ENCODE measurements around the gene ADAMTS9.
A peak's percentile ranks its signal among the peaks of the same experiment; 100 is the strongest.

The ADAMTS9 gene

DNA sequence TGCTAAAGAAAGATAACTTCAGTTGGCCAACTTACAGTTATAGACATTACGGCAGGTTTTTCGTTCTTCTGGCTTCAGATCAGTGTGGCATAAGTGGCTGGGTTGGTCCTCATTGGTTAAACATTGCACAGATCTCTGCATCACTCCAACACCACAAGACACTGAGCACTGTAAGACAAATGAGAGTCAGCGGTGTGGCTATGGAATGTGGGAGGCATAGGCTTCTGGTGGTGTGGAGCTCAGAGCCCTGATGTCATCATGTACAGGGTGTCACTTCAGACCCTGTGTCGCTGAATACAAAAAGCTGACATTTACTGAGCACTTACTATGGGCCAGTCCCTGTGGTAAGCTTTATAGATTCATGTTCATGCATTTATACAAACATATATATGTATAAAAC is 146.0 kb downstream of the ADAMTS9 start:
- no peak for DNase-seq (ENCODE audit: low read depth)
- H3K4me3 ChIP-seq (ENCODE audit: low read depth, low read length) = no peak overlapping the region
- TF ChIP-seq, protein P1, sequence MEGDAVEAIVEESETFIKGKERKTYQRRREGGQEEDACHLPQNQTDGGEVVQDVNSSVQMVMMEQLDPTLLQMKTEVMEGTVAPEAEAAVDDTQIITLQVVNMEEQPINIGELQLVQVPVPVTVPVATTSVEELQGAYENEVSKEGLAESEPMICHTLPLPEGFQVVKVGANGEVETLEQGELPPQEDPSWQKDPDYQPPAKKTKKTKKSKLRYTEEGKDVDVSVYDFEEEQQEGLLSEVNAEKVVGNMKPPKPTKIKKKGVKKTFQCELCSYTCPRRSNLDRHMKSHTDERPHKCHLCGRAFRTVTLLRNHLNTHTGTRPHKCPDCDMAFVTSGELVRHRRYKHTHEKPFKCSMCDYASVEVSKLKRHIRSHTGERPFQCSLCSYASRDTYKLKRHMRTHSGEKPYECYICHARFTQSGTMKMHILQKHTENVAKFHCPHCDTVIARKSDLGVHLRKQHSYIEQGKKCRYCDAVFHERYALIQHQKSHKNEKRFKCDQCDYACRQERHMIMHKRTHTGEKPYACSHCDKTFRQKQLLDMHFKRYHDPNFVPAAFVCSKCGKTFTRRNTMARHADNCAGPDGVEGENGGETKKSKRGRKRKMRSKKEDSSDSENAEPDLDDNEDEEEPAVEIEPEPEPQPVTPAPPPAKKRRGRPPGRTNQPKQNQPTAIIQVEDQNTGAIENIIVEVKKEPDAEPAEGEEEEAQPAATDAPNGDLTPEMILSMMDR (IDR thresholded peaks at IDR 0.05; ENCODE audit: low read depth, low read length) = no peak
- TF ChIP-seq, protein P2, sequence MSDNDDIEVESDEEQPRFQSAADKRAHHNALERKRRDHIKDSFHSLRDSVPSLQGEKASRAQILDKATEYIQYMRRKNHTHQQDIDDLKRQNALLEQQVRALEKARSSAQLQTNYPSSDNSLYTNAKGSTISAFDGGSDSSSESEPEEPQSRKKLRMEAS (IDR thresholded peaks at IDR 0.05; ENCODE audit: low read depth, low read length) = no peak
- no peak for TF ChIP-seq POLR2A (IDR thresholded peaks at IDR 0.05; ENCODE audit: extremely low read depth, insufficient read length)
- no peak for TF ChIP-seq MYC (IDR thresholded peaks at IDR 0.05; ENCODE audit: low read depth, low read length)

DNA sequence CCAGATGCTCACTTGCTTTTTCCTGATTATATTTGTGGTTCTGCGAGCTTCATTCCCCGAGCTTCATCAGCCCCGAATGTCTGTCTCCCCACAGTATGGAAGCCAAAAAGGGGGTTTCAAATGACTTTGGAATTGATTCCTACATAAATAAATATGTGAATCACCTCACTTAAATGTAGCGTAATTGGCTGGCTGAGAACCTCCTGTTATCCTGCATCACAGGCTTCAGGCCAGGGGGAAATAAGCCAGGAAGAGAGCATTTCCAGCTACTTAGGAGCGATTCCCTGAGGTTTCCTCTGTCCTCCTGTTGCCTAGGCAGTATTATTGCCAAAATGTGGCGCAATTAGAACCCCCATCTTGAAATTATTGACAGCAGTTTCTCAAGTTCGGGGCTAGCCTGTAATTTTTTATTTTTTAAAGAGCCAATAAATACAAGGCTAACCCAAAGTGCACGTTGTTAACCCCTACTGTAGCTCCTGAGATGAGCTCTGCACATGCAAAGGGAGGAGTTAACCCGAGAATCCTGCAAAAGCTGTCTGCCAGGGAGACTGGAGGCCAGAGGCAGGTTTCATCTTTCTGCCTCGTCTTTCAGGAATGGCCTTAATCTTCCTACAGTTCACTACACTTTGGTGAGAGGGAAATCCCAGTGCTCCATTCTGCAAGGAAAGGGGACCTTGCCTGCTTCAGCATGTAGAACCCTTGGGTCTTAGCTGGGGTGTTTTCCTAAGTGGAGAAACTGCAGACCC is 148.2 kb downstream of the ADAMTS9 start:
- no peak overlapping the region for H3K4me3 ChIP-seq (ENCODE audit: low read depth, low read length)
- TF ChIP-seq POLR2A (IDR thresholded peaks at IDR 0.05; ENCODE audit: extremely low read depth, insufficient read length) = no peak
- TF ChIP-seq, protein P1 (IDR thresholded peaks at IDR 0.05; ENCODE audit: low read depth, low read length) = no peak
- no peak for TF ChIP-seq MYC (IDR thresholded peaks at IDR 0.05; ENCODE audit: low read depth, low read length)
- TF ChIP-seq, protein P2 (IDR thresholded peaks at IDR 0.05; ENCODE audit: low read depth, low read length) = no peak
- DNase-seq (ENCODE audit: low read depth) = no peak

DNA sequence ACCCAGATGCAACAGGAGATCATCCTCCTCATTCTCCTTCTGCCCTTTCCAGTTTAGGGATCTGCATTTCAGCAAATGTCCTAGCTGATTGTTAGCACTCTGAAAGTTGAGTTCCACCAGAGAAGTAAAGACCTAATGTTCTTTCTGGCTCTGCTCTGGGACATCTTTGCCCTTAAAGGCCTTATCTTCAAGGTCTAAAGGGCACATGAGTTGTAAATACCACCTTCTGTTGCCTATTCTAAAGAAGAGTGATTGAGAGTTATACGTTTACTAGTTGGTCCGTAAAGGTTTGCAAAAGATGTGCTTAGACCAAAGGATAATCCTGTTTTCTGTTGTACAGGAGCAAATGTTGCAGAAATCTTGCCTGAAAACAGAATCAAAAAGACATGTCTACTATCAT is 151.6 kb downstream of the ADAMTS9 start:
- H3K4me3 ChIP-seq (ENCODE audit: low read depth, low read length) = no peak overlapping the region
- TF ChIP-seq POLR2A (IDR thresholded peaks at IDR 0.05; ENCODE audit: extremely low read depth, insufficient read length) = no peak
- TF ChIP-seq, protein P1 (IDR thresholded peaks at IDR 0.05; ENCODE audit: low read depth, low read length) = no peak
- TF ChIP-seq, protein P2 (IDR thresholded peaks at IDR 0.05; ENCODE audit: low read depth, low read length) = no peak
- no peak for TF ChIP-seq MYC (IDR thresholded peaks at IDR 0.05; ENCODE audit: low read depth, low read length)
- no peak for DNase-seq (ENCODE audit: low read depth)

DNA sequence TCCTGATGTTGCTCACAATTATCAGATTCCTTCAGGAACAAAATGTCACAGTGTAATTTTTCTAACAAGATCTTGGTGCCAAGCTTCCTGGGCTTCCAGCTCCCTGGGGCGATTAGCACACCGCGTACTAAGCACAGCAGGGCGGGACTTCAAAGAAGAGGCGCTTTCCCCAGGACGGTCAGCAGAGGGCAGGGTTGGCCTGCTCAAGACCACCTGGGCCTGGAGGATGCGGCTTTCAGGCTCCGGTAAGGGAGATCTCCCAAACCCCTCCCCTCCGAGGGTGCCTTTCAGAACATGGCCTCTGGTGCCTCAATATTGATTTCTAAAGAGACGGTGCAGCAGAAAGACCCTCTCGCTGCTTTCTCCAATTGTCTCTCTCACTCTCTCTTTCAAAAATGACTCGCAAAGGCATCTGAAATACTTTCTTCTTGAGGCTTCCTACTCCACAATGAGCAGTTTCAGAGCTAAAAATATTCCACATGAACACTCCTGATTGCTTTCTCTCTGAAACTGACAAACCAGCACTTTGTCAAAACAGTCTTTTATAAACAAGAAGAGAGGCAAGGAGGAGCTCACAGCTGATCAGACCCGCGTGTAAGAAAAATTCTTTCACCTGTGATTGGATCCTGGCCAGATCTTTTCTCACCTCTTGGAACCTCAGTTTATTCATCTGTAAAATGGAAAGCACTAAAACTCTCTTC is 154.0 kb downstream of the ADAMTS9 start:
- peak; percentile 78 for DNase-seq (ENCODE audit: low read depth)
- no peak for TF ChIP-seq POLR2A (IDR thresholded peaks at IDR 0.05; ENCODE audit: extremely low read depth, insufficient read length)
- TF ChIP-seq MYC (IDR thresholded peaks at IDR 0.05; ENCODE audit: low read depth, low read length) = no peak
- TF ChIP-seq, protein P2 (IDR thresholded peaks at IDR 0.05; ENCODE audit: low read depth, low read length) = no peak
- TF ChIP-seq, protein P1 (IDR thresholded peaks at IDR 0.05; ENCODE audit: low read depth, low read length) = peak; percentile 71
- no peak overlapping the region for H3K4me3 ChIP-seq (ENCODE audit: low read depth, low read length)

DNA sequence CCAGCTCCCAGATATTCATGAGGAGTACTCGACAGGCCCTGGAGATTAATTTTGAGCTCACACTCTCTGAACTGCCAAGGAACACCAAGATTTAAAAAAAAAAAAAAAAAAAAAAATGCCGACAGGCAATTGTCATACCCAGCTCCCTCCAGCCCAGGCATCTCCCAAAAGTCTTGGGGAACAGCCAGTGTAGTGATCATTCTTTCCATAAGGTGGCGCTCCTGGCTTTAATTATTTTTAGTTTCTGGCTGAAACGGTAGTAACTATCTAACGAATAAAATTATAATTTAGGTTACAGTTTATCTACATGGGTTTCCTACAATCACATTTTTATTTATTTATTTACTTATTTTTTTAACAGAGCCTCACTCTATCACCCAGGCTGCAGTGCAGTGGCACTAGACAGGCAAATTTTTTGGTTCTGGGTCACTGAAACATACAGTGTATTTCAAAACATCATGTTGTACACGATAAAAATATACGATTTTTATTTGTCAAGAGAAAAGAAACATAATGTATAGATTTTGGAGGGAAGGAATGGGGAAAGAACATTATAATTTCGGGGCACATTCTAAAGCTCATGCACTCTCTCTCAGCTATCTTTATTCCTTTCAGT is 157.3 kb downstream of the ADAMTS9 start:
- no peak overlapping the region for H3K4me3 ChIP-seq (ENCODE audit: low read depth, low read length)
- TF ChIP-seq, protein P2 (IDR thresholded peaks at IDR 0.05; ENCODE audit: low read depth, low read length) = no peak
- TF ChIP-seq, protein P1 (IDR thresholded peaks at IDR 0.05; ENCODE audit: low read depth, low read length) = peak; percentile 50
- peak; percentile 40 for DNase-seq (ENCODE audit: low read depth)
